ENCODE data around the gene USP13. TPM values are rescaled to one million over a fixed set of nuclear protein-coding genes. Genes with fewer than 3 reads are reported as not detected.

The USP13 gene
- total RNA-seq, 1 donor from 2014 or later, result 13.9 TPM

DNA sequence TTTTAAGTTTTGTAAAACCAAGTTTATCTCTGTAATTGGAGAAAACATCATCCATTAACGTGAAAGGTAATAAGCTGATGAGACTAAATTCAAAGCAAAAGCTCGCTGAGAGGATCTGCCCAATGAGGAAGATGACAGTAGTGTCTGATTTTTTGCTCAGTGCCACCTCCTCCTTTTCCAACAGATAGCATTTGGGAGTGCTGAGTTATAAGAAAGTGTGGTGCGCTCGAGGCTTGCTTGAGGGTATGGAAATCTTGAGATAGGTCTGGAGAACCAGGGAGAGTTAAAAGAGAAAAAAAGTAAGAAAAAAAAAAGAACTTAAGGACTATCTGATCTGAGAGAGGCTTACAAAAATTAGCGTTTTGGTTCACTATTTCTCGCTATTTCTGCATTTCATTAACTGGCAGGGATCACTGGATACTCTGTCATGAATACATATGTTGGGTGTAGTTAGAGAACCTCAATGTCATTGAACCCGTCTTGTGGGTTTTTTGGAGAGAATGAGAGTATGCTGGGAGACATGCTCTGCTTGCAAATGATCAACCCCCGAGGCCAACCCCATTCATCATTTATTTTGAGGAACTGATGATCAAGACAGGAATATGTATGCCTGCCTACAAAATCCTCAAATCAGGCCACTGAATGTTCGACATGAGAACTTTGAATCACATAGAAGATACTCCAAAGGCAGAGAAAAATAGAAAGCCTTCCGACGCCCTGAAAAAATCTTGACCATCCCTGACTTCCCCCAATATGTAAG lies 973 bp upstream of the USP13 start:
- intact Hi-C loops (cut with DNase I), result no loop called here
- Histone ChIP-seq H3K36me3 (no peaks in the 10 kb centered on the region), H3K27ac (peak overlapping the region; percentile 92), H3K27me3 (ENCODE audit: low read depth) (no peaks in the 10 kb centered on the region), H3K9me3 (no peaks in the 10 kb centered on the region), H3K4me1 (peaks cover 19% of the 10 kb centered on the region), H3K4me3 (peak overlapping the region; percentile 83)
- TF ChIP-seq, protein P1, sequence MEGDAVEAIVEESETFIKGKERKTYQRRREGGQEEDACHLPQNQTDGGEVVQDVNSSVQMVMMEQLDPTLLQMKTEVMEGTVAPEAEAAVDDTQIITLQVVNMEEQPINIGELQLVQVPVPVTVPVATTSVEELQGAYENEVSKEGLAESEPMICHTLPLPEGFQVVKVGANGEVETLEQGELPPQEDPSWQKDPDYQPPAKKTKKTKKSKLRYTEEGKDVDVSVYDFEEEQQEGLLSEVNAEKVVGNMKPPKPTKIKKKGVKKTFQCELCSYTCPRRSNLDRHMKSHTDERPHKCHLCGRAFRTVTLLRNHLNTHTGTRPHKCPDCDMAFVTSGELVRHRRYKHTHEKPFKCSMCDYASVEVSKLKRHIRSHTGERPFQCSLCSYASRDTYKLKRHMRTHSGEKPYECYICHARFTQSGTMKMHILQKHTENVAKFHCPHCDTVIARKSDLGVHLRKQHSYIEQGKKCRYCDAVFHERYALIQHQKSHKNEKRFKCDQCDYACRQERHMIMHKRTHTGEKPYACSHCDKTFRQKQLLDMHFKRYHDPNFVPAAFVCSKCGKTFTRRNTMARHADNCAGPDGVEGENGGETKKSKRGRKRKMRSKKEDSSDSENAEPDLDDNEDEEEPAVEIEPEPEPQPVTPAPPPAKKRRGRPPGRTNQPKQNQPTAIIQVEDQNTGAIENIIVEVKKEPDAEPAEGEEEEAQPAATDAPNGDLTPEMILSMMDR (IDR thresholded peaks at IDR 0.05), result no peak
- DNase-seq, result no peak
- ATAC-seq, result no peak

DNA sequence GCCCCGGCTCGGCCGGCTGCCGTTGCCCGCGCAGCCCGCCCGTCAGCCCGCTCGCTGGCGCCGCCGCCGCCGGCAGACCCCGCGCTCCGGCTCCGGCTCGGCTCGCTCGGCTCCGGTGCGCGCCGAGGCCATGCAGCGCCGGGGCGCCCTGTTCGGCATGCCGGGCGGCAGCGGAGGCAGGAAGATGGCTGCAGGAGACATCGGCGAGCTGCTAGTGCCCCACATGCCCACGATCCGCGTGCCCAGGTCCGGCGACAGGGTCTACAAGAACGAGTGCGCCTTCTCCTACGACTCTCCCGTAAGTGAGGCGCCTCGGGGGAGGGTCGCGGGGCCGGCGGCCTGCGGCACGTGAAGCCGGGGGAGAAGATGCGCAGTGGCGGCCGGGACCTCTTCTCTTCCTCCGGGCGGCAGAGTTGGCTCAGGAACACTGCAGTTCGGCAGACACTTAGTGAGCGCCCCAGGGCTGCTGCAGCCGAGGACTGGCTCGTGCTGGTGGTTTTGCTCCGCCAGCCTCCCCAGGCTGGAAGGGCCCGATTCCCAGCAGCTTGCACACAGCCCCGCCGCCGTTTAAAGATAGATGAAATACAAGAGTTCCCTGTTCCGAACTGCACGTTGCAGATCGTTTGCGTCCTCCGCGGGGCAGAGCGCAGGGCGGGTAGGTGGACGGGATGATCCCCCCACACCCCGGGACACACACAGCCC lies 407 bp downstream of the USP13 start:
- intact Hi-C loops (cut with DNase I), result no loop called here
- H3K27ac ChIP-seq, result peak overlapping the region; percentile 92
- TF ChIP-seq, protein P1 (IDR thresholded peaks at IDR 0.05), result no peak
- H3K9me3 ChIP-seq, result no peaks in the 10 kb centered on the region
- no peaks in the 10 kb centered on the region for H3K27me3 ChIP-seq (ENCODE audit: low read depth)
- peak overlapping the region; percentile 83 for H3K4me3 ChIP-seq
- peaks cover 19% of the 10 kb centered on the region for H3K4me1 ChIP-seq
- no peaks in the 10 kb centered on the region for H3K36me3 ChIP-seq
- peak; percentile 86 to 90 for ATAC-seq
- DNase-seq, result peak; percentile 84

DNA sequence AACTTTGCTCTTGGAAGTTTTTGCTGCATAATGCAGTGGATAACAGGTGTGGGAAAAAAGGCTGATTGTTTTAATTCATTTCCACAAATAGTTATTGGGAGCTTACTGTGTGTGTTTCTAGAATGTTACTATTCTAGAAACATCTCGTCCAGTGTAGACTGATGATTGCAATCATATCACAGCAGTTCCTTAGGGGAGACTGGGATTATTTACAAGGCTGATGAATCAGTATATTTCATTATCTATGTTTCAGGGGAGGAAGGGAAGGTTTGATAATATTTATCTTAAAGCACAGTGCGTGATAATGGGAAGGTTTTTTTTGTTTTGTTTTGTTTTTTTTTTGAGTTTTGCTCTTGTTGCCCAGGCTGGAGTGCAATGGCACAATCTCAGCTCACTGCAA lies 2.4 kb downstream of the USP13 start:
- intact Hi-C loops (cut with DNase I), result no loop called here
- TF ChIP-seq, protein P1 (IDR thresholded peaks at IDR 0.05), result no peak
- Histone ChIP-seq H3K27ac (no peak overlapping the region), H3K9me3 (no peaks in the 10 kb centered on the region), H3K36me3 (no peaks in the 10 kb centered on the region), H3K4me1 (peaks cover 19% of the 10 kb centered on the region), H3K4me3 (no peak overlapping the region), H3K27me3 (ENCODE audit: low read depth) (no peaks in the 10 kb centered on the region)
- ATAC-seq (no peak), DNase-seq (no peak)

DNA sequence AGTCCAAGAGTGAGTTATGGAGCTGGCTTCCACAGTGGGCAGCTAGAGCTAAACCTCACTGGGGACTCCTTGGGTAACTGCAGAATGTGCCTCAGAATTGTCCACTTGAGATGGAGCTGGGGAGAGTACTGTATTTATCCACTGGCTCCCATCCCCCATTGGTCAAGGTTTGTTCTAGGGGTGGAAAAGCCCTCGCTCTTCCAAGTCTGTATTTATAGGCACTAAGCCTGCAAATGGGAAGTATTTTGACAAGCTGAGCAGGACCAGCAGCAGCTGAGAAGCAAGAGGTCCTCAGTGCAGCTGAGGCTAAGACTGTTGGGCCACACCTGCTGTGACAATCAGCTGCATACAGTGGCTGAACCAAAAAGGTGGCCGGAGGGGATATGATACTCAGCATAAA lies 5.8 kb downstream of the USP13 start:
- no peaks in the 10 kb centered on the region for H3K27me3 ChIP-seq (ENCODE audit: low read depth)
- H3K4me1 ChIP-seq, result peaks cover 18% of the 10 kb centered on the region
- H3K36me3 ChIP-seq, result no peaks in the 10 kb centered on the region
- DNase-seq, result no peak
- ATAC-seq, result no peak
- H3K4me3 ChIP-seq, result no peak overlapping the region
- intact Hi-C loops (cut with DNase I), result no loop called here
- no peak overlapping the region for H3K27ac ChIP-seq
- no peaks in the 10 kb centered on the region for H3K9me3 ChIP-seq
- TF ChIP-seq, protein P1 (IDR thresholded peaks at IDR 0.05), result no peak

DNA sequence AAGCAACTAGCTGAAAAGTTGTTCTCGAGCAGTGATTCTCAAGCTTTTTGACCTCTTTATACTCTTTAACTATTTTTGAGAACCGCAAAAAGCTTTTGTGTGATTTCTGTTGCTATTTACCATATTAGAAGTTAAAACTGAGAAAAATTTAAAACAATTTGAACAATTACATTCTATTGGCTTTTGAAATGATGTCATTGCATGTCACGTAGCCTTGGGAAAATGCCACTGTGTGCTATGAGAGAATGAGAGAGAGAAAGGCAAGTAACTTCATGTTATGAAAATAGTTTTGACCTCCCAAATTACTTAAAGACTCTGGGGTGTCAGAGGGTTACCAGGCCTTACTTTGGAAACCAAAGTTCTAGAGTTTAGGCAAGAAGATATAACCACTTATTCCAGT lies 8.0 kb downstream of the USP13 start:
- H3K4me3 ChIP-seq, result no peak overlapping the region
- peaks cover 9% of the 10 kb centered on the region for H3K4me1 ChIP-seq
- no peaks in the 10 kb centered on the region for H3K36me3 ChIP-seq
- no peak for ATAC-seq
- no peaks in the 10 kb centered on the region for H3K9me3 ChIP-seq
- no peaks in the 10 kb centered on the region for H3K27me3 ChIP-seq (ENCODE audit: low read depth)
- H3K27ac ChIP-seq, result no peak overlapping the region
- DNase-seq, result no peak
- TF ChIP-seq, protein P1 (IDR thresholded peaks at IDR 0.05), result no peak
- intact Hi-C loops (cut with DNase I), result no loop called here
